Measurements from ENCODE around the gene SLC35F3.
A peak's percentile ranks its signal among the peaks of the same experiment; 100 is the strongest.

Gene SLC35F3

DNA sequence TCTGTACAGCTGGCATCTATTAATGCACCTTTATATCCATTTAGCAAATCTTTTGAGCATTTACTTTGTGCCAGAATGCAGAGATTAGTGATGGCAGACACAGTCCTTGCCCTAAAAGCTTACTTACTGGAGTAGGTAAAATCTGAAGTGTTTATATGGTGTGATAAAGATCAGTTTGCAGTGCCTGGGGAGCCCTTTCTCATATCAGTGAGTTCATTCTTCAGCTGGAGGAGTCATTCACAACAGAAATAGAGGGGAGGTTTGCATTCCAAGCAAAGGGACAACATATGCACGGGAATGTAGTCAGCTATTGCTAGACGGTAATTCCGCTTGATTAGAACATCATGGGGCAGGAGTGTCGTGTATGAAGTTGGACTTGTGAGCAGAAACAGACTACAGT lies 8.4 kb downstream of the SLC35F3 start:
- no peak for DNase-seq

DNA sequence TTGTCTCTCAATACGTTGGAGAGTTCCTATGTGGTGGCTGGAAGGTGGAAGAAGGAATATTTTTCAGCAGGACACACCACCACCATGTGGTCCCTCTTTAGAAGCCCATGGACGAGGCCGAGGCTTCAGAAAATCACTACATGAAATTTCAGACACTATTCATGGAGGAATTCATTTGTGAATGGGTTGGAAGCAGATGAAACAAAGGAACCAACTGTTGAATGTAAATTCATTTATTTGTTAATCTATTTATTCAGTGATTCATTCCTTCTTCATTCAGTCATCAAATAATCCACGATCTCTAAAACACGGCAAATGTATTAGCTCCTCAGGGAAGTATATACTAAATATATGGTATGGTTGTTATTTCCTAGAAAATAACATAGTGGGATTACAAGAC lies 12.2 kb downstream of the SLC35F3 start:
- DNase-seq, result no peak

- DNase-seq, result no peak
Observed at GRCh38 chr1:233919786-233920185, 15.3 kb downstream of the SLC35F3 start.

GRCh38 chr1:233928123-233928522 lies 23.6 kb downstream of the SLC35F3 start:
- no peak for DNase-seq

GRCh38 chr1:233933339-233933738 lies 28.9 kb downstream of the SLC35F3 start:
- DNase-seq, result no peak

GRCh38 chr1:233935297-233935868 lies 30.9 kb downstream of the SLC35F3 start:
- DNase-seq, result no peak

- no peak for DNase-seq
Observed at GRCh38 chr1:233936422-233936821, 31.9 kb downstream of the SLC35F3 start.

- DNase-seq, result no peak
Observed at GRCh38 chr1:233936842-233937241, 32.4 kb downstream of the SLC35F3 start.

GRCh38 chr1:233938476-233938875 lies 34.0 kb downstream of the SLC35F3 start:
- DNase-seq, result no peak

DNA sequence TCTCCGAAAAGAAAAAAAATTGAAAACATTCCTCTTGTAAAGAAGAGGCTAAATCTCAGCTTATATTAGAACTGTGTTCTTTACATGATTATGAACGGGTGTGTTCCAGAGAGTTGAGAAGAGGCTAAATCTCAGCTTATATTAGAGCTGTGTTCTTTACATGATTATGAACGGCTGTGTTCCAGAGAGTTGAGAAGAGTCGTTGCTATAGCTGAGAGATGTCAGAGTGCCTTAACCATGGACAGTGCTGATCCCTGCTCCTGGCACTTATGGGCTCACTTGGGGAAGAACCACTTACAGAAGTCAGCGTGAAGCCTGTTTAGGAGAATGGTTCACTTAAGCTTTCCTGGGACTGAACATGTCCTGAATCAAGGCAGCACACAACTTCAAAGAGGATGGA lies 35.0 kb downstream of the SLC35F3 start:
- DNase-seq, result no peak

GRCh38 chr1:233940908-233941307 lies 36.4 kb downstream of the SLC35F3 start:
- no peak for DNase-seq

- no peak for DNase-seq
Observed at GRCh38 chr1:233944601-233945000, 40.1 kb downstream of the SLC35F3 start.

DNA sequence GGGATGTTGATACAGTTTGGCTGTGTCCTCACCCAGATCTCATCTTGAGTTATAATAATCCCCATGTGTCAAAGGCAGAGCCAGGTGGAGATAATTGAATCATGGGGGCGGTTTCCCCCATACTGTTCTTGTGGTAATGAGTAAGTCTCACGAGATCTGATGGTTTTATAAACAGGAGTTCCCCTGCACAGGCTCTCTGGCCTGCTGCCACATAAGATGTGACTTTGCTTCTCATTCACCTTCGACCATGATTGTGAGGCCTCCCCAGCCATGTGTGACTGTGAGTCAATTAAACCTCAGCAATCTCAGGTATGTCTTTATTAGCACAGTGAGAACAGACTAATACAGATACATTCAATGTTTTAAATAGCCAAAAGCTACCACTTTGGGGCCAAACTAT lies 41.1 kb downstream of the SLC35F3 start:
- DNase-seq, result no peak

DNA sequence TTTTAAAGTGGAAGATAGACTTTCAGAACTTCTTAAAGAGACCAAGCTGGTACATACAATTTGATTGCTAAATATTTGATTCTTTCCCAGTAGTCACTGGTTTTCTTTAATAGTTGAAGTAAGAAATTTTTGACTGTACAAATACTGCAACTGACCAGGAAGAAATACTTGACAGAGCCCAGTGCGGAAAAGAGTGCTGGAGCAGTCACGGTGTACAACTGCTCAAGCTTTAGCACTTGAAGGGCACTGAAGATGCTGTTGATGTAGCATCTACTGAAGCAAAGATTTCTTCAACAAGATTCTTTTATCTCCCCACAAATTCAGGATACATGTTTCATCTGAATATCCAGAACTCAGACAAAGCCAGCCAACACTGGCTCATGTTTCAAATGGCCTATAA lies 41.5 kb downstream of the SLC35F3 start:
- no peak for DNase-seq

GRCh38 chr1:233946724-233947123 lies 42.2 kb downstream of the SLC35F3 start:
- no peak for DNase-seq

GRCh38 chr1:233951804-233952203 lies 47.3 kb downstream of the SLC35F3 start:
- DNase-seq, result no peak

- no peak for DNase-seq
Observed at GRCh38 chr1:233957691-233958090, 53.2 kb downstream of the SLC35F3 start.

DNA sequence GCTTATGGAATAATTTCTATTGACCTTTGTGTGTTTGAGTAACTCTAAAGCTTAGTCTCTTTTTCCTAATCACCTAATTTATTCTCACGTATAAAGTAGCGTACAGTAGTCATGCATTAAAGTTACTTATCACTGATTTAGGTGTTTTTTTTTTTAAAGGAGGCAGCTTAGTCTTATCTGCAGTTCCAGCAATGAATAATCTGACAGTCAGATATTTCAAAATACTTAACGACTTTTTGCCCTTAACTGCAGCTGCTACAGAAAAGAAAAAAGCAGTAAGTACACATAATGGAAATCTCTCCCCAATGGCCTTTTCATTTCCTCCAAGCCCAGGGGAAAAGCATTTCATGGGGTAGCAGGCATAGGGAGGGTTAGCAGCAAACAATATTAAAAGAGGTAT lies 54.6 kb downstream of the SLC35F3 start:
- no peak for DNase-seq

GRCh38 chr1:233959971-233960370 lies 55.5 kb downstream of the SLC35F3 start:
- no peak for DNase-seq

DNA sequence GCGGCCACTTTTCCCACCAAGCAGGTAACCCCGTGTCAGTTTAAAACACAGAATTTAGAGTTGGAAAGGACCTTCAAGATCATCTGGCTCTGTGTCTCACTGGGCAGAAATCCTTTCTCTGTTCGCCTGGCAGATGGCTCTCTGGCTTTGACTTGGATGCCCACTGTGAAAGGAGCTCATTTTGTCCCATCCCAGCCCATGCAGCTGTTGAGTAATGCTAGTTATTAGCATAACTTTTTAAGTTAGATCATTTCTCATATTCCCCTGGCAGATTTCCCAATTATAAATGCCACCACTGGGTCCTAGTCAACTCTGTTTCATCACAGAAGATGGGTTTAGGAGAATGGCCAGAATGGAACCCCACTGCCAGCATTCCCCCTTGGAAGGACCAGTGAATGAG lies 55.9 kb downstream of the SLC35F3 start:
- DNase-seq, result no peak

GRCh38 chr1:233962878-233963277 lies 58.4 kb downstream of the SLC35F3 start:
- DNase-seq, result no peak

GRCh38 chr1:233965856-233966255 lies 61.4 kb downstream of the SLC35F3 start:
- no peak for DNase-seq

- no peak for DNase-seq
Observed at GRCh38 chr1:233971753-233972152, 67.3 kb downstream of the SLC35F3 start.

DNA sequence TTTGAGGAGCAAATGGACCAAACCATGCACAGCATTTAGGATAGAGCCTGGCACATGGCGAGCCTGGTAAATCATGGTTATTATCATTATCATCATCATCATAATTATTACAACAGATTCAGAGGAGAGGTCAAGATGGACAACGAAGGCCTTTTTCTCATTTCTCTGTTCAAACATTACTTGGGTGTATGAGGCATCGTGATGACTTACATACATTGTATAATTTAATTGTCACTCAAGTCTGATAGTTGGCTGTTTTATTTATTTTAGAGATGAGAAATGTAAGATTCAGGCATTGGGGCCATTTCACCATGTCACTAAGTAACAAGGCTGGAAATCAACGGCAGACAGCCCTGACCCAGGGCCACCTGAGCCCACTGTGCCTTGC lies 68.1 kb downstream of the SLC35F3 start:
- DNase-seq, result no peak

DNA sequence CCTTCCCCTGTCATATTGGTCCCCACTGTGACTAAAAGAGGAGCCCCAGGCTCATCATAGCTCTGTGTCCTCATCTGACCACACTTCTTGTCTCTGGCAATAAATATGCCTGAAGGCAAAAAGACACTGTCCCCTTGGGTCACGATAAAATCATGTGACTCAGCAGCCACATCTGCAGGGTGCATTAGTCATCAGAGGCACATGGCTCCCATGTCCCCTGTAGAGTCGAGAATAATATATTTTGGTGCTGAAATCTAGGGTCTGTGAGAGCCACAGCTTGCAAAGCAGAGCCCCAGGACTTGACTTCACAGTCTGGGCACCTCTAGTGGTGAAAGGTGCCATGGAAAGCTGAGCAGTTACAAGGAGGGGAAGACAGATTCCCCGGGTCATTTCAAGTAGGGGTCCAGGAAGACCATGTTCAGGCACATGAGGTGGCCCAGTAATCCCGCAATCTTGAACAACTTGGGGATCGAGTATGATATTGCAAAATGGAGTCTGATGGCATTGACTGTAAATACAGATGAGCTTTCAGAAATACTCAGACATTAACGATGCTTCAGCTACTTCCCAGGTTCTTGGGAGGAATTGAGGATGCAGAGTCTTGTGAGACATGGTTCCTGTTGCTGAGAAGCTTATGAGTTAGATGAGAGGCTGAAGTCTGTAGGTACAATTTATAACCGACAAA lies 68.6 kb downstream of the SLC35F3 start:
- DNase-seq, result peak in 1 of 2 experiments; percentile 13
